HG03571 (cell line): ENCODE data around the gene POC1B.
A peak's percentile ranks its signal among the peaks of the same experiment; 100 is the strongest.

ENCODE experiments used
- ATAC-seq: cut with Tn5 transposase; IDR thresholded peaks from one replicate; pipeline ENCODE4 v1.9.1; 2021; ENCODE audit not compliant: unreplicated experiment

The POC1B gene

GRCh38 chr12:89525824-89526770, at the start of gene POC1B:
TSS of gene POC1B (minus strand) at chr12:89526047. CDS start at chr12:89525895, 152 bp downstream.
- ATAC-seq, result peak; percentile 76

GRCh38 chr12:89575374-89575773, 49.5 kb upstream of the POC1B start:
- ATAC-seq, result no peak

- ATAC-seq, result no peak
Measured at GRCh38 chr12:89574736-89575208, 48.9 kb upstream of the POC1B start.

- ATAC-seq, result no peak
Measured at GRCh38 chr12:89573051-89573810, 47.4 kb upstream of the POC1B start.

GRCh38 chr12:89571491-89572195, 45.8 kb upstream of the POC1B start:
- ATAC-seq, result no peak

- ATAC-seq, result no peak
Measured at GRCh38 chr12:89568484-89568883, 42.6 kb upstream of the POC1B start.

GRCh38 chr12:89567691-89568239, 41.9 kb upstream of the POC1B start:
- no peak for ATAC-seq

- no peak for ATAC-seq
Measured at GRCh38 chr12:89566615-89567014, 40.8 kb upstream of the POC1B start.

- ATAC-seq, result no peak
Measured at GRCh38 chr12:89565002-89565401, 39.2 kb upstream of the POC1B start.

- no peak for ATAC-seq
Measured at GRCh38 chr12:89559753-89560152, 33.9 kb upstream of the POC1B start.

GRCh38 chr12:89556976-89557375, 31.1 kb upstream of the POC1B start:
- ATAC-seq, result no peak

- no peak for ATAC-seq
Measured at GRCh38 chr12:89552376-89552775, 26.5 kb upstream of the POC1B start.

- ATAC-seq, result no peak
Measured at GRCh38 chr12:89551747-89552146, 25.9 kb upstream of the POC1B start.

GRCh38 chr12:89547101-89547500, 21.3 kb upstream of the POC1B start:
- ATAC-seq, result no peak

- ATAC-seq, result no peak
Measured at GRCh38 chr12:89546151-89546550, 20.3 kb upstream of the POC1B start.

GRCh38 chr12:89544681-89545184, 18.9 kb upstream of the POC1B start:
- ATAC-seq, result no peak

GRCh38 chr12:89544022-89544421, 18.2 kb upstream of the POC1B start:
- no peak for ATAC-seq

GRCh38 chr12:89542912-89543592, 17.2 kb upstream of the POC1B start:
- peak; percentile 83 for ATAC-seq

GRCh38 chr12:89542236-89542635, 16.4 kb upstream of the POC1B start:
- no peak for ATAC-seq

- ATAC-seq, result no peak
Measured at GRCh38 chr12:89540586-89540985, 14.7 kb upstream of the POC1B start.
